ENCODE measurements around the gene SH2D3A.

GRCh38 chr19:6716610-6716970 is 50.6 kb downstream of the SH2D3A start:
- TF ChIP-seq POLR2AphosphoS5 (IDR thresholded peaks at IDR 0.05; ENCODE audit: insufficient read depth, low read depth, low read length) (no peak), CTCF (IDR thresholded peaks at IDR 0.05; ENCODE audit: extremely low read depth in 1 of 2, insufficient read depth in 1 of 2, low read depth in 1 of 2, low read length in 2 of 2) (no peak), FOS (IDR thresholded peaks at IDR 0.05; ENCODE audit: borderline replicate concordance, insufficient read depth, low read length) (no peak)
